Neuronal stem cell (in vitro differentiated cells): ENCODE measurements around the gene SLC35A4.
A peak's percentile ranks its signal among the peaks of the same experiment; 100 is the strongest.
"Not testable (repeated sequence)": the region's sequence is repeated elsewhere in the genome, so short reads cannot be mapped to it uniquely, and the experiment has no call there.

Source experiments
- DNase-seq: peaks from one replicate; pipeline ENCODE4 v3.0.0-alpha.2; 2013; ENCODE audit warnings: low spot score
- H2AFZ ChIP-seq: one replicate; pipeline ENCODE4 v1.6.1; 2013; ENCODE audit warnings: mild to moderate bottlenecking, low read length, inconsistent platforms
- H2AK5ac ChIP-seq: 2 replicates; pipeline ENCODE4 v1.6.1; 2013; ENCODE audit warnings: low read depth, mild to moderate bottlenecking, inconsistent platforms, low read length, moderate library complexity, mixed read lengths
- H2BK120ac ChIP-seq: 2 replicates; pipeline ENCODE4 v1.6.1; 2013; ENCODE audit warnings: low read depth, mild to moderate bottlenecking, inconsistent platforms, low read length, moderate library complexity, mixed read lengths
- H2BK12ac ChIP-seq: one replicate; pipeline ENCODE4 v1.6.1; 2013; ENCODE audit warnings: low read length, inconsistent platforms
- H2BK15ac ChIP-seq: 2 replicates; pipeline ENCODE4 v1.6.1; 2013; ENCODE audit warnings: mild to moderate bottlenecking, low read length, inconsistent platforms, mixed read lengths
- H2BK5ac ChIP-seq: one replicate; pipeline ENCODE4 v1.6.1; 2013; ENCODE audit warnings: inconsistent platforms, mild to moderate bottlenecking, low read length, moderate library complexity
- H3K14ac ChIP-seq: one replicate; pipeline ENCODE4 v1.6.1; 2013; ENCODE audit warnings: low read length, inconsistent platforms
- H3K18ac ChIP-seq: 2 replicates; pipeline ENCODE4 v1.6.1; 2013; ENCODE audit warnings: low read length, inconsistent platforms
- H3K23ac ChIP-seq: 2 replicates; pipeline ENCODE4 v1.6.1; 2013; ENCODE audit warnings: low read depth, mild to moderate bottlenecking, mixed read lengths, low read length, inconsistent platforms; ENCODE audit not compliant: poor library complexity
- H3K27ac ChIP-seq: replicated peaks from 3 replicates; pipeline ENCODE4 v1.5.1; 2013; ENCODE audit warnings: low read length, inconsistent platforms
- H3K27me3 ChIP-seq, 3 experiments: 2 replicates each; pipeline ENCODE4 v1.6.1; 2013; ENCODE audit warnings: low read length in 3 of 3, mild to moderate bottlenecking in 2 of 3, inconsistent platforms in 1 of 3, low read depth in 1 of 3, mixed read lengths in 1 of 3, moderate library complexity in 1 of 3; ENCODE audit not compliant: control insufficient read depth in 3 of 3, insufficient read depth in 3 of 3
- H3K36me3 ChIP-seq, 2 donors: replicated peaks in 1 of 2; 2 replicates each; pipeline ENCODE4 v1.6.1; 2013; ENCODE audit warnings: low read length in 2 of 2; ENCODE audit not compliant: control insufficient read depth in 2 of 2, insufficient read depth in 2 of 2
- H3K4ac ChIP-seq: 2 replicates; pipeline ENCODE4 v1.6.1; 2013; ENCODE audit warnings: inconsistent platforms, mild to moderate bottlenecking, low read length, moderate library complexity
- H3K4me1 ChIP-seq, 2 donors: 1 replicate in 1 of 2; 2 replicates in 1 of 2; pipeline ENCODE4 v1.6.1; 2013; ENCODE audit warnings: low read length in 2 of 2, low read depth in 1 of 2; ENCODE audit not compliant: control insufficient read depth in 2 of 2, insufficient read depth in 1 of 2
- H3K4me2 ChIP-seq: one replicate; pipeline ENCODE4 v1.6.1; 2013; ENCODE audit warnings: mild to moderate bottlenecking, low read length, inconsistent platforms; ENCODE audit not compliant: insufficient read depth, poor library complexity, severe bottlenecking
- H3K4me3 ChIP-seq, 2 donors: 2 replicates each; pipeline ENCODE4 v1.5.1; 2013; ENCODE audit warnings: low read length in 2 of 2, mild to moderate bottlenecking in 2 of 2, inconsistent platforms in 1 of 2, moderate library complexity in 1 of 2
- H3K79me1 ChIP-seq: one replicate; pipeline ENCODE4 v1.6.1; 2013; ENCODE audit warnings: low read depth, mild to moderate bottlenecking, inconsistent platforms, low read length, moderate library complexity
- H3K9ac ChIP-seq: one replicate; pipeline ENCODE4 v1.6.1; 2013; ENCODE audit warnings: mild to moderate bottlenecking, low read depth, low read length, inconsistent platforms; ENCODE audit not compliant: poor library complexity
- H3K9me3 ChIP-seq, 2 donors: replicated peaks in 1 of 2; 2 replicates each; pipeline versions ENCODE3 to v1.6.1; 2013; ENCODE audit warnings: low read length in 2 of 2, mild to moderate bottlenecking in 2 of 2, inconsistent platforms in 1 of 2, low read depth in 1 of 2, mixed read lengths in 1 of 2, moderate library complexity in 1 of 2; ENCODE audit not compliant: control insufficient read depth in 2 of 2, insufficient read depth in 1 of 2
- H4K8ac ChIP-seq: one replicate; pipeline ENCODE4 v1.6.1; 2013; ENCODE audit warnings: low read depth, mild to moderate bottlenecking, inconsistent platforms, low read length, moderate library complexity
- H4K91ac ChIP-seq: one replicate; pipeline ENCODE4 v1.6.1; 2013; ENCODE audit warnings: low read length, low read depth, mild to moderate bottlenecking, inconsistent platforms; ENCODE audit not compliant: poor library complexity
- WGBS, 2 donors: extraction: QIAGEN DNeasy Blood & Tissue Kit; methylation state at CpG; one replicate each; pipeline ENCODE4 v1.1.7; 2013; ENCODE audit warnings: missing lambda C conversion rate in 2 of 2, mixed read lengths in 1 of 2; ENCODE audit not compliant: insufficient read length in 2 of 2, insufficient replicate concordance in 1 of 2; ENCODE audit errors: extremely low coverage in 2 of 2; 5-methylcytosine and 5-hydroxymethylcytosine counted together

The SLC35A4 gene

GRCh38 chr5:140588311-140589070 is 23.9 kb downstream of the SLC35A4 start:
- Histone ChIP-seq H3K9ac (no peak overlapping the region), H3K27ac (no peak overlapping the region), H3K36me3 (no peaks in the 10 kb centered on the region), H2BK12ac (no peak overlapping the region), H3K14ac (no peak overlapping the region), H3K4me2 (no peak overlapping the region), H2BK5ac (no peak overlapping the region), H3K27me3 (peaks cover 0 to 3% (median 0%) of the 10 kb centered on the region in 3 experiments), H2AK5ac (no peak overlapping the region), H3K4me3 (no peak overlapping the region), H2BK120ac (no peak overlapping the region), H4K8ac (no peak overlapping the region), H2BK15ac (no peak overlapping the region), H3K18ac (no peak overlapping the region), H3K79me1 (no peaks in the 10 kb centered on the region), H3K23ac (no peak overlapping the region), H3K4ac (no peak overlapping the region), H3K4me1 (peaks cover 0 to 1% of the 10 kb centered on the region in 2 donors), H4K91ac (no peak overlapping the region), H3K9me3 (no peaks in the 10 kb centered on the region), H2AFZ (no peak overlapping the region)
- no peak for DNase-seq
- WGBS, 2 donors = no CpG with 5 or more reads among the region's 5 CpGs

- no peak overlapping the region for H3K9ac ChIP-seq
- WGBS, 2 donors = no CpG with 5 or more reads among the region's 7 CpGs
- no peak overlapping the region for H2AFZ ChIP-seq
These were observed 26.2 kb downstream of the SLC35A4 start for GRCh38 chr5:140590861-140591260.

DNA sequence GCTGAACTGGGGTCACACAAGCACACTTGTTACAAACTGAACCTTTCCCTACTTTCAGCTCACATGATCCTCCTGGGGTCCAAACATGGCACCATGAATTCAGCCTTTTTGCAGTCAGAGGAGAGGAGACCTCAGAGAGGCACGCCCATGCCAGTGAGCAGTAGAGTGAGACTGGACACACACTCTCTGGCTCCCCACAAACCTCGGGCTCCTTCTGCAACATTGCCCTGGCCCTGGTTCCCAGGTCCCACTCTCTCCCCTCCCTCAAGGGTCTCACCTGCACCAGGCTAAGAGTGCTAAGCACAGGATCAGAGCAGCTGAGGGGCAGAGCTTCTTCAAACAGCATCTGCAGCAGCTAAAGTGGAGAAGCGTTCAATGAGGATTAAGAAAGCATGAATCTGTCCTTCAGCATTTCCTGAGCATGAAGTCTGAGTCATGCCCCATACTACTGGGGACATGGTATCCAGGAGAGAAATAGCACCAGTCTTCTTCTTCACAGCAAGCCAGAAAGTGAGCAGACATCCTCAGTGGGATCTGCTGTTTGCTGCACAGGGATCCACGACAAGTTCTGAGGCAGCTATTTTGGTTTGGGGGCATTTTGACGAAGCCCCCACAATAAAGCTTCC is 27.2 kb downstream of the SLC35A4 start:
- no peak overlapping the region for H3K4ac ChIP-seq
- no peak overlapping the region for H2AK5ac ChIP-seq
- no peaks in the 10 kb centered on the region for H3K36me3 ChIP-seq
- no peak overlapping the region for H4K8ac ChIP-seq
- H2AFZ ChIP-seq = peak overlapping the region; percentile 8
- peaks cover 0 to 1% of the 10 kb centered on the region in 2 donors for H3K4me1 ChIP-seq
- peak overlapping the region; percentile 35 for H3K18ac ChIP-seq
- peaks cover 0 to 7% (median 0%) of the 10 kb centered on the region in 3 experiments for H3K27me3 ChIP-seq
- no CpG with 5 or more reads among the region's 5 CpGs for WGBS, 2 donors
- H2BK5ac ChIP-seq = no peak overlapping the region
- no peak overlapping the region for H3K9ac ChIP-seq
- H3K23ac ChIP-seq = no peak overlapping the region
- H3K14ac ChIP-seq = peak overlapping the region; percentile 71
- no peak overlapping the region for H2BK15ac ChIP-seq
- no peaks in the 10 kb centered on the region for H3K9me3 ChIP-seq
- no peak overlapping the region for H2BK120ac ChIP-seq
- H3K4me3 ChIP-seq = no peak overlapping the region
- H3K4me2 ChIP-seq = no peak overlapping the region
- H4K91ac ChIP-seq = no peak overlapping the region
- DNase-seq = no peak
- no peak overlapping the region for H3K27ac ChIP-seq
- no peaks in the 10 kb centered on the region for H3K79me1 ChIP-seq
- H2BK12ac ChIP-seq = no peak overlapping the region

More at GRCh38 chr5:140590861-140591260, 26.2 kb downstream of the SLC35A4 start:
- Histone ChIP-seq H3K4me1 (peaks cover 0 to 1% of the 10 kb centered on the region in 2 donors), H2BK5ac (no peak overlapping the region), H3K27ac (no peak overlapping the region), H3K14ac (no peak overlapping the region), H3K9me3 (no peaks in the 10 kb centered on the region), H3K36me3 (no peaks in the 10 kb centered on the region), H2BK15ac (no peak overlapping the region), H4K91ac (no peak overlapping the region), H3K4ac (no peak overlapping the region), H2AK5ac (no peak overlapping the region), H2BK12ac (no peak overlapping the region), H3K27me3 (peaks cover 0 to 7% (median 0%) of the 10 kb centered on the region in 3 experiments), H3K4me3 (peak overlapping the region in 1 of 2 donors; percentile 60), H2BK120ac (no peak overlapping the region), H3K79me1 (no peaks in the 10 kb centered on the region), H3K4me2 (no peak overlapping the region), H3K18ac (peak overlapping the region; percentile 57), H4K8ac (no peak overlapping the region), H3K23ac (no peak overlapping the region)
- no peak for DNase-seq

GRCh38 chr5:140593070-140593469 is 28.4 kb downstream of the SLC35A4 start:
- H2BK120ac ChIP-seq, H3K9me3 ChIP-seq: not testable (repeated sequence)
- WGBS, 2 donors = no CpG with 5 or more reads among the region's 14 CpGs

More at GRCh38 chr5:140593070-140593469, 28.4 kb downstream of the SLC35A4 start:
- H3K27ac ChIP-seq, H3K9ac ChIP-seq, DNase-seq, H4K8ac ChIP-seq, H3K4me2 ChIP-seq, H3K79me1 ChIP-seq, H2BK15ac ChIP-seq, H2BK12ac ChIP-seq, H3K27me3 ChIP-seq, H2AFZ ChIP-seq, H3K4ac ChIP-seq, H3K4me3 ChIP-seq, H2AK5ac ChIP-seq, H2BK5ac ChIP-seq, H3K4me1 ChIP-seq, H3K18ac ChIP-seq, H3K14ac ChIP-seq, H3K36me3 ChIP-seq, H3K23ac ChIP-seq, H4K91ac ChIP-seq: not testable (repeated sequence)
